HG03095 (cell line): Measurements from ENCODE around the gene NDUFS3.

Experiments used
- ATAC-seq: cut with Tn5 transposase; IDR thresholded peaks from one replicate; pipeline ENCODE4 v1.9.1; 2021; ENCODE audit warnings: moderate library complexity; ENCODE audit not compliant: unreplicated experiment

NDUFS3 gene

DNA sequence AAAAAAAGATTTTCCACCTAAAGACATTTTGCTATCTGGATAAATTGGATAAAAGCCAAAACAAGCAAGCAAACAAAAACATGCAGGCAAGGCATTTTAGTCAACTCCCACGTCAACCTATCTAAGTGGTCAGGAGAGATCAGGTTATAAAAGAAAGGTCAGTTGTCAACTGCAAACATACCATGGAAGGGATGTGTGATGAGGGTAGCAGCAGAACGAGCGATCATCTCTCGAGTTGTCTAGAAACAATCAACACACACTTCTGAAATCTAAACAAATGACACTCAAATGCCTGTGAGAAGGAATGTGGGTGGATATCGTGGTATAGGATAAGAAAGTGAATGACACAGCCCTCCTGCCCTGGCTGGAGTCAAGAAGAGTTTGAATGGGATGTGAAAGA is 52.6 kb downstream of the NDUFS3 start:
- no peak for ATAC-seq
